Ovary (tissue), 9 donors: Measurements from ENCODE around the gene MAP1LC3A. TPM values are rescaled to one million over a fixed set of nuclear protein-coding genes. Genes with fewer than 3 reads are reported as not detected.

Experiments
- DNase-seq, 5 donors: peaks; one replicate each; pipeline ENCODE4 v3.0.0-alpha.2; 2019 to 2020
- H3K27ac ChIP-seq, 2 donors: fragments of 200-600 bp; one replicate each; pipeline versions ENCODE4 v1.5.1 to v1.8.0; 2019 to 2022
- H3K27me3 ChIP-seq: fragments of 200-600 bp; one replicate; pipeline ENCODE4 v1.8.0; 2022
- H3K36me3 ChIP-seq: fragments of 200-600 bp; sonication (generic); one replicate; pipeline ENCODE4 v1.5.1; 2019
- H3K4me1 ChIP-seq: one replicate; pipeline ENCODE4 v1.8.1; 2013; ENCODE audit warnings: mild to moderate bottlenecking, moderate library complexity; ENCODE audit not compliant: insufficient read depth
- H3K4me3 ChIP-seq: fragments of 200-600 bp; sonication (generic); one replicate; pipeline ENCODE4 v1.5.1; 2017
- H3K9me3 ChIP-seq, 2 donors: fragments of 200-600 bp in 1 of 2; sonication (generic) in 1 of 2; one replicate each; pipeline versions ENCODE4 v1.5.1 to v1.8.1; 2013 to 2019; ENCODE audit warnings: mild to moderate bottlenecking in 1 of 2, moderate library complexity in 1 of 2
- EP300 ChIP-seq: sonication (generic); formaldehyde crosslinking; IDR thresholded peaks from one replicate; pipeline ENCODE4 v1.6.1; 2017; ENCODE audit warnings: antibody characterized with exemption
- POLR2A ChIP-seq: fragments of 450-650 bp; IDR thresholded peaks from one replicate; pipeline ENCODE4 v1.6.1; 2017; ENCODE audit warnings: antibody characterized with exemption, mild to moderate bottlenecking, moderate library complexity
- WGBS, 3 donors: extraction: QIAGEN DNeasy Blood & Tissue Kit in 1 of 3; methylation state at CpG; one replicate each; pipeline versions ENCODE4 v1.1.5 to v1.1.7; 2013 to 2017; 5-methylcytosine and 5-hydroxymethylcytosine counted together
- intact Hi-C, 4 donors: fragments of 100-400 bp; cut with DNase I; formaldehyde crosslinking; loops; one replicate each; pipeline versions ENCODE4 v1.11.0 to v1.15.1; 2022 to 2023
- polyA plus RNA-seq, 2 donors: library from polyadenylated mRNA; stranded (reverse); fragments of 200-250 nt in 1 of 2; fragments of 350-450 nt in 1 of 2; fragmentation: Illumina TruSeq in 1 of 2; extraction: RNeasy Lipid Tissue Mini Kit (QIAGEN cat#74804) in 1 of 2; gene quantifications; one replicate each; pipeline ENCODE4 v1.2.3, GENCODE V29; 2013 to 2014
- total RNA-seq, 7 donors: library from RNA; depleted of rRNA in 2 of 7; stranded (reverse); fragments of >200 nt in 2 of 7; fragmentation: NEBNext Ultra II Directional in 3 of 7; extraction: Animal tissue kit (Norgen Biotek cat#: 25700) in 3 of 7; gene quantifications; one replicate each; pipeline versions ENCODE4 v1.1.0 to v1.2.4, GENCODE V29; 2016 to 2023
- TF ChIP-seq, protein P1 (sequence below), 3 donors: fragments of 450-650 bp in 2 of 3; fragments of 200-600 bp in 1 of 3; IDR thresholded peaks; one replicate each; pipeline versions ENCODE4 v1.5.1 to v1.8.0; 2016 to 2022; ENCODE audit warnings: antibody characterized with exemption in 3 of 3, mild to moderate bottlenecking in 1 of 3
- donor health status: DM: no; HTN: no; CAD: no; lungs with moderate emphysema.
- donor health status: DM: no; HTN: no; CAD: no.
- donor health status: Bipolar disorder and iron deficiency.
- donor health status: DM: yes; HTN: yes; CAD: no.
- donor health status: DM: no; HTN: no; CAD: no.
- donor health status: DM: yes; HTN: yes; CAD: no.

The MAP1LC3A gene
- total and polyA plus RNA-seq, 9 donors: 3.4 to 66.1 (median 36.0) TPM

DNA sequence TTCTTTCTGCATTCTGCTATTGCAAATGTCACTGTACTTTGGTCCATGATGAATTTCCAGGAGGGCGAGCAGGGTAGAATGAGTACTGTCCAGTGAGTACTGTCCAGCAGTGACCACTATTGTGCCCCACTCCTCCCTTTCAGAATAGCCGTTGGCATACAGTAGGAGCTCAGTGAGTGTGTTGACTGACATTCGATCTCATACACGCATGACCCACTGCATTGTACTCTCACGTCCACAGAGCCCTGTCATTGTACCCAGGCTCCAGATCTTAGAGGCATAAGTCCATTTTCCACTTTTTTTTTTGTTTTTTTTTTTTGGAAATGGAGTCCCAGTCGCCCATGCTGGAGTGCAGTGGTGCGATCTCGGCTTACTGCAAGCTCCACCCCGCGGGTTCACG, 34.1 kb upstream of the MAP1LC3A start:
- Histone ChIP-seq H3K27me3 (no peaks in the 10 kb centered on the region), H3K36me3 (no peaks in the 10 kb centered on the region), H3K4me1 (peaks cover 16% of the 10 kb centered on the region), H3K9me3 (no peaks in the 10 kb centered on the region), H3K27ac (no peak overlapping the region), H3K4me3 (no peak overlapping the region)
- intact Hi-C loops: loop anchor here in 2 of 4 donors (5.0 to 10.0 kb wide), 2 partner anchors 210 to 212 kb away; no protein-coding TSS in a partner anchor
- TF ChIP-seq, protein P1, sequence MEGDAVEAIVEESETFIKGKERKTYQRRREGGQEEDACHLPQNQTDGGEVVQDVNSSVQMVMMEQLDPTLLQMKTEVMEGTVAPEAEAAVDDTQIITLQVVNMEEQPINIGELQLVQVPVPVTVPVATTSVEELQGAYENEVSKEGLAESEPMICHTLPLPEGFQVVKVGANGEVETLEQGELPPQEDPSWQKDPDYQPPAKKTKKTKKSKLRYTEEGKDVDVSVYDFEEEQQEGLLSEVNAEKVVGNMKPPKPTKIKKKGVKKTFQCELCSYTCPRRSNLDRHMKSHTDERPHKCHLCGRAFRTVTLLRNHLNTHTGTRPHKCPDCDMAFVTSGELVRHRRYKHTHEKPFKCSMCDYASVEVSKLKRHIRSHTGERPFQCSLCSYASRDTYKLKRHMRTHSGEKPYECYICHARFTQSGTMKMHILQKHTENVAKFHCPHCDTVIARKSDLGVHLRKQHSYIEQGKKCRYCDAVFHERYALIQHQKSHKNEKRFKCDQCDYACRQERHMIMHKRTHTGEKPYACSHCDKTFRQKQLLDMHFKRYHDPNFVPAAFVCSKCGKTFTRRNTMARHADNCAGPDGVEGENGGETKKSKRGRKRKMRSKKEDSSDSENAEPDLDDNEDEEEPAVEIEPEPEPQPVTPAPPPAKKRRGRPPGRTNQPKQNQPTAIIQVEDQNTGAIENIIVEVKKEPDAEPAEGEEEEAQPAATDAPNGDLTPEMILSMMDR (IDR thresholded peaks at IDR 0.05): no peak
- TF ChIP-seq POLR2A (no peak), EP300 (no peak)
- WGBS, 3 donors: 92 to 93% (median 93%) methylated on average over 11 of the region's 11 CpGs
- DNase-seq: no peak

DNA sequence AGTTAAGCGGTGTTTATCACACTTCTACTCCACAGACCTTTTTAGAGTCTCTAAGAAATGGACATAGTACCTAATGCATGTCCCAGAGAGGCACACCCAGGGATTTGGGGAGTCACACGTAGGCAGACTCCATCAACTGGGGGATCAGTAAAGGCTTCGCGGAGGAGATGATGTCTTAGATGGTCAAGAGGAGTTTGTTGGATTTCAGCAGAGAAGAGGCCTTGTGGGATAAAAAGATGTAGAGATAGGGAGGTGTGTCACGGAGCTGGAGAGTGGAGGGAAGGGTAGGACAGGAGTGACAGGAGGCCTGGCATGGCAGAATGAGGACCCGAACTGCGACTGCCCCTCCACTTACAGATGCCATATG, 33.2 kb upstream of the MAP1LC3A start:
- 80 to 87% (median 83%) methylated on average over 7 of the region's 7 CpGs for WGBS, 3 donors
- Histone ChIP-seq H3K4me3 (no peak overlapping the region), H3K4me1 (peaks cover 16% of the 10 kb centered on the region), H3K27ac (peak overlapping the region; percentile 2 to 27), H3K9me3 (no peaks in the 10 kb centered on the region), H3K36me3 (no peaks in the 10 kb centered on the region), H3K27me3 (no peaks in the 10 kb centered on the region)
- TF ChIP-seq EP300 (no peak), POLR2A (no peak)
- TF ChIP-seq, protein P1 (IDR thresholded peaks at IDR 0.05): no peak
- intact Hi-C loops: loop anchor here in 1 of 4 donors (10.0 kb wide), 1 partner anchor 211 kb away; no protein-coding TSS in a partner anchor
- no peak for DNase-seq

DNA sequence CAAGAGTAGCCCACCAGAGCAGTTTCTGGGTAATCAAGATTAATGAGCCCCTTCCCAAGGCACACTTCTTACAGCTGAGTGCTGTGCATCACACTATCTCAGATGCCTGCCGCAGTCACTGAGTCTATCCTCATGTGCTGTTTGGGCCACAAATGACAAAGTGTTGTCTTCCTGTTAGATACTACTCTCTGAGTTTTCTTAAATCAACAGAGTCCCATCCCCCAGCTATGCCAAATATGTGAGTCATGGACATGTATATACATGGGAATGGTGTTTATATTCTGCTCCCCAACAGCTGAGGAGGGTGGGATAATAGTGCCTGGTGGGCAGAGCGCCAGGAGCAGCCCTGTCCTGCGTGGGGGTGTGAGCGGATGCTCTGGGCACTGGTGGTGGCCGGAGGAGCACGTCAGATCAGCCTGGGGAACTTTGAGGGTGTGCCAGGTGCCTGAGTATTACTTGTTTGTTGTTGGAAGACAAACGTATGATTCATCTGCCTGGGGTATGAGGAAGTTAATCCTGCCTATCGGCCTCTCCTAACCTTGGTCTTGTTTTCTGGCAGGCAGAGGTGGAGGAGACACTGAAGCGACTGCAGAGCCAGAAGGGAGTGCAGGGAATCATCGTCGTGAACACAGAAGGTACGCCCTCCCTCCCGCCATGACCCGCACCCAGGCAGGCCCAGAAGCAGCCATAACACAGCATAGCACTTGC, 32.7 kb upstream of the MAP1LC3A start:
- Histone ChIP-seq H3K27me3 (no peaks in the 10 kb centered on the region), H3K36me3 (no peaks in the 10 kb centered on the region), H3K9me3 (no peaks in the 10 kb centered on the region), H3K4me3 (no peak overlapping the region), H3K27ac (peak overlapping the region; percentile 2 to 27), H3K4me1 (peaks cover 16% of the 10 kb centered on the region)
- TF ChIP-seq, protein P1 (IDR thresholded peaks at IDR 0.05): no peak
- no peak for TF ChIP-seq POLR2A
- no peak for TF ChIP-seq EP300
- WGBS, 3 donors: 5 to 11% (median 9%) methylated on average over 14 of the region's 14 CpGs
- intact Hi-C loops: loop anchor here in 1 of 4 donors (10.0 kb wide), 1 partner anchor 211 kb away; no protein-coding TSS in a partner anchor
- peak; percentile 81 to 90 (median 85) for DNase-seq

DNA sequence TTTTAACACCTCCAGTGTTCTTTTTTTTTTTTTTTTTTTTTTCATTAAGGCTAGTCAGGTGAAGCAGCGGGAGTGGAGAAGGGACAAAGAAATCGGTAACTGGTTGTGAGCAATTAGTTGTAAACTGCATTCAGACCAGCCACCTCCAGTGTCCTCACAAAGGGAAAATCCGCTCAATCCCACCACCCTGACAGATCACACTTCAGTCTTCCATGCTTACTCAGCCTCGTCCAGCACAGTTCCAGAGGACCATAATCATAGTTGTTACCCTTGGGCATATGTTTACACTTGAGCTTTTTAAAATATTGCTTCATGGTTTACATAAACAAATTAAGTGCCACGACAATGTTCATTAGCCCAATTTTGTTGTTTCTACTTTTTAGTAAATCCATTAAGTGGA, 32.1 kb upstream of the MAP1LC3A start:
- TF ChIP-seq POLR2A (no peak), EP300 (no peak)
- TF ChIP-seq, protein P1 (IDR thresholded peaks at IDR 0.05): no peak
- 58 to 70% (median 67%) methylated on average over 5 of the region's 5 CpGs for WGBS, 3 donors
- peak in 1 of 5 donors; percentile 7 for DNase-seq
- Histone ChIP-seq H3K27me3 (no peaks in the 10 kb centered on the region), H3K27ac (no peak overlapping the region), H3K4me3 (no peak overlapping the region), H3K9me3 (no peaks in the 10 kb centered on the region), H3K36me3 (no peaks in the 10 kb centered on the region), H3K4me1 (peaks cover 16% of the 10 kb centered on the region)
- intact Hi-C loops: loop anchor here in 1 of 4 donors (10.0 kb wide), 1 partner anchor 212 kb away; no protein-coding TSS in a partner anchor
